H9 (cell line): ENCODE data around the gene ZNF423. TPM values are rescaled to one million over a fixed set of nuclear protein-coding genes. Genes with fewer than 3 reads are reported as not detected.

ENCODE experiments used
- DNase-seq: peaks from one replicate; pipeline ENCODE4 v3.0.0-alpha.2; 2017
- H2AFZ ChIP-seq: one replicate; pipeline ENCODE4 v1.6.1; 2013; ENCODE audit warnings: mild to moderate bottlenecking, low read length, control low read depth, moderate library complexity
- H2AK5ac ChIP-seq: 2 replicates; pipeline ENCODE4 v1.6.1; 2013; ENCODE audit warnings: low read length, control low read depth, mixed read lengths; ENCODE audit not compliant: insufficient read length
- H2BK120ac ChIP-seq: one replicate; pipeline ENCODE4 v1.6.1; 2013; ENCODE audit warnings: low read depth, mild to moderate bottlenecking, low read length, control low read depth, inconsistent platforms; ENCODE audit not compliant: poor library complexity, severe bottlenecking
- H2BK12ac ChIP-seq: 2 replicates; pipeline ENCODE4 v1.6.1; 2013; ENCODE audit warnings: low read length, control low read depth, mixed read lengths, low read depth; ENCODE audit not compliant: insufficient read length
- H2BK15ac ChIP-seq: 2 replicates; pipeline ENCODE4 v1.6.1; 2013; ENCODE audit warnings: low read depth, low read length, control low read depth
- H2BK20ac ChIP-seq: one replicate; pipeline ENCODE4 v1.6.1; 2013; ENCODE audit warnings: low read depth, mild to moderate bottlenecking, low read length, control low read depth, inconsistent platforms; ENCODE audit not compliant: poor library complexity, severe bottlenecking
- H2BK5ac ChIP-seq: 2 replicates; pipeline ENCODE4 v1.6.1; 2013; ENCODE audit warnings: low read length, control low read depth, mixed read lengths; ENCODE audit not compliant: insufficient read length
- H3K14ac ChIP-seq: 2 replicates; pipeline ENCODE4 v1.6.1; 2013; ENCODE audit warnings: low read length, control low read depth; ENCODE audit not compliant: insufficient read depth
- H3K18ac ChIP-seq: 2 replicates; pipeline ENCODE4 v1.6.1; 2013; ENCODE audit warnings: low read depth, mild to moderate bottlenecking, mixed read lengths, low read length, control low read depth; ENCODE audit not compliant: insufficient read length
- H3K23ac ChIP-seq: 2 replicates; pipeline ENCODE4 v1.6.1; 2013; ENCODE audit warnings: low read length, control low read depth, mixed read lengths, low read depth; ENCODE audit not compliant: insufficient read length
- H3K23me2 ChIP-seq: 2 replicates; pipeline ENCODE4 v1.6.1; 2013; ENCODE audit warnings: low read depth, mild to moderate bottlenecking, mixed read lengths, low read length, control low read depth; ENCODE audit not compliant: insufficient read length, poor library complexity, severe bottlenecking
- H3K27ac ChIP-seq: 2 replicates; pipeline ENCODE4 v1.5.1; 2013; ENCODE audit warnings: low read length, control low read depth, mixed read lengths, low read depth; ENCODE audit not compliant: insufficient read length
- H3K27me3 ChIP-seq: 2 replicates; pipeline ENCODE4 v1.6.1; 2013; ENCODE audit warnings: low read length, control low read depth, inconsistent platforms; ENCODE audit not compliant: insufficient read depth
- H3K4ac ChIP-seq: 2 replicates; pipeline ENCODE4 v1.6.1; 2013; ENCODE audit warnings: low read depth, mild to moderate bottlenecking, control low read depth, inconsistent platforms, low read length, moderate library complexity
- H3K4me1 ChIP-seq: 2 replicates; pipeline ENCODE4 v1.6.1; 2013; ENCODE audit warnings: low read length, control low read depth, inconsistent platforms; ENCODE audit not compliant: insufficient read depth
- H3K4me2 ChIP-seq: 2 replicates; pipeline ENCODE4 v1.6.1; 2013; ENCODE audit warnings: low read length, control low read depth, mixed read lengths; ENCODE audit not compliant: insufficient read length, insufficient read depth
- H3K56ac ChIP-seq: 2 replicates; pipeline ENCODE4 v1.6.1; 2013; ENCODE audit warnings: low read depth, mild to moderate bottlenecking, mixed read lengths, low read length, control low read depth; ENCODE audit not compliant: insufficient read length
- H3K79me1 ChIP-seq: 2 replicates; pipeline ENCODE4 v1.6.1; 2013; ENCODE audit warnings: low read depth, mild to moderate bottlenecking, moderate library complexity, low read length, control low read depth, inconsistent platforms; ENCODE audit not compliant: insufficient read depth, poor library complexity, severe bottlenecking
- H3K79me2 ChIP-seq: 2 replicates; pipeline ENCODE4 v1.6.1; 2013; ENCODE audit warnings: low read length, control low read depth, inconsistent platforms; ENCODE audit not compliant: insufficient read depth
- H3K9ac ChIP-seq: 2 replicates; pipeline ENCODE4 v1.6.1; 2013; ENCODE audit warnings: low read length, control low read depth, mixed read lengths; ENCODE audit not compliant: insufficient read length; ENCODE audit errors: extremely low read depth
- H3K9me3 ChIP-seq: one replicate; pipeline ENCODE4 v1.6.1; 2013; ENCODE audit warnings: low read depth, low read length, inconsistent platforms; ENCODE audit not compliant: control insufficient read depth
- H3T11ph ChIP-seq: one replicate; pipeline ENCODE4 v1.6.1; 2013; ENCODE audit warnings: mild to moderate bottlenecking, low read length, control low read depth, inconsistent platforms
- H4K20me1 ChIP-seq: one replicate; pipeline ENCODE4 v1.6.1; 2013; ENCODE audit not compliant: control insufficient read depth, insufficient read length, insufficient read depth
- H4K5ac ChIP-seq: 2 replicates; pipeline ENCODE4 v1.6.1; 2013; ENCODE audit warnings: low read depth, mild to moderate bottlenecking, mixed read lengths, low read length, control low read depth; ENCODE audit not compliant: insufficient read length
- H4K8ac ChIP-seq: replicated peaks from 2 replicates; pipeline ENCODE4 v1.6.1; 2013; ENCODE audit warnings: low read length, control low read depth, mixed read lengths, low read depth; ENCODE audit not compliant: insufficient read length
- H4K91ac ChIP-seq: 2 replicates; pipeline ENCODE4 v1.6.1; 2013; ENCODE audit warnings: low read depth, mild to moderate bottlenecking, moderate library complexity, mixed read lengths, low read length, control low read depth; ENCODE audit not compliant: insufficient read length
- H3K27ac Mint-ChIP-seq, 3 experiments: 2 replicates in 2 of 3; 3 replicates in 1 of 3; pipeline ENCODE4 v1.8.0; 2020 to 2021; ENCODE audit warnings: mixed read lengths in 3 of 3, mild to moderate bottlenecking in 1 of 3, moderate library complexity in 1 of 3
- H3K27me3 Mint-ChIP-seq: 2 replicates; pipeline ENCODE4 v1.8.0; 2021; ENCODE audit warnings: low read depth, mild to moderate bottlenecking, moderate library complexity, mixed read lengths
- H3K36me3 Mint-ChIP-seq, 3 experiments: 2 replicates in 2 of 3; 3 replicates in 1 of 3; pipeline ENCODE4 v1.8.0; 2020 to 2021; ENCODE audit warnings: low read depth in 3 of 3, mixed read lengths in 3 of 3; ENCODE audit not compliant: insufficient read depth in 1 of 3
- H3K4me1 Mint-ChIP-seq, 2 experiments: 2 replicates each; pipeline ENCODE4 v1.8.0; 2020; ENCODE audit warnings: mixed read lengths in 2 of 2
- H3K4me3 Mint-ChIP-seq, 2 experiments: 2 replicates in 1 of 2; 3 replicates in 1 of 2; pipeline ENCODE4 v1.8.0; 2020 to 2021; ENCODE audit warnings: mild to moderate bottlenecking in 2 of 2, mixed read lengths in 2 of 2, moderate library complexity in 1 of 2
- H3K9me3 Mint-ChIP-seq, 2 experiments: 2 replicates in 1 of 2; 3 replicates in 1 of 2; pipeline ENCODE4 v1.8.0; 2020; ENCODE audit warnings: mild to moderate bottlenecking in 2 of 2, mixed read lengths in 2 of 2, moderate library complexity in 1 of 2
- CTCF ChIP-seq: fragments of 200-600 bp; sonication (generic); conservative IDR thresholded peaks from 3 replicates; pipeline ENCODE4 v1.8.0; 2021; ENCODE audit warnings: antibody characterized with exemption, mild to moderate bottlenecking
- WGBS: extraction: QIAGEN DNeasy Blood & Tissue Kit; methylation state at CpG from one replicate; pipeline ENCODE4 v1.1.7; 2013; ENCODE audit warnings: missing lambda C conversion rate, low lambda C conversion rate, mixed read lengths; ENCODE audit not compliant: insufficient read length; ENCODE audit errors: extremely low coverage; 5-methylcytosine and 5-hydroxymethylcytosine counted together
- total RNA-seq: library from RNA; stranded (reverse); gene quantifications from 2 replicates; pipeline ENCODE4 v1.2.1, GENCODE V29; 2021

The ZNF423 gene
- total RNA-seq, 1 experiment from 2014 or later: 51.5 TPM

- Histone ChIP-seq H3K23me2 (no peaks in the 10 kb centered on the region), H3K4me1 (no peaks in the 10 kb centered on the region; the same call in 1 of the 2 replicates), H3K79me1 (no peaks in the 10 kb centered on the region), H4K91ac (no peak overlapping the region), H3K23ac (no peak overlapping the region), H3K4ac (no peak overlapping the region), H3K14ac (no peak overlapping the region), H2AFZ (no peak overlapping the region), H3K18ac (no peak overlapping the region), H4K8ac (no peak overlapping the region), H4K20me1 (no peaks in the 10 kb centered on the region), H3K4me2 (no peak overlapping the region), H3K27me3 (no peaks in the 10 kb centered on the region), H2BK120ac (no peak overlapping the region), H2BK20ac (no peak overlapping the region), H3T11ph (no peak overlapping the region), H3K9ac (no peak overlapping the region), H3K56ac (no peak overlapping the region), H2BK15ac (no peak overlapping the region), H2BK5ac (no peak overlapping the region), H3K79me2 (no peaks in the 10 kb centered on the region), H2BK12ac (no peak overlapping the region), H2AK5ac (no peak overlapping the region), H3K9me3 (no peaks in the 10 kb centered on the region), H4K5ac (no peak overlapping the region), H3K27ac (no peak overlapping the region)
- Mint-ChIP-seq H3K4me1 (peaks cover 11 to 14% of the 10 kb centered on the region in 2 experiments), H3K27me3 (no peaks in the 10 kb centered on the region; the same call in 1 of the 2 replicates), H3K4me3 (no peak overlapping the region), H3K27ac (no peak overlapping the region), H3K9me3 (peaks cover 0 to 2% of the 10 kb centered on the region in 2 experiments; a peak in 1 of 5 replicates), H3K36me3 (peaks cover 4 to 10% (median 10%) of the 10 kb centered on the region in 3 experiments; a peak in 5 of 7 replicates)
- DNase-seq: peak; percentile 17
- WGBS: no CpG with 5 or more reads among the region's 4 CpGs
- no peak for TF ChIP-seq CTCF
Observed at GRCh38 chr16:49617016-49617629, 238.8 kb downstream of the ZNF423 start.
